Measurements from ENCODE around the gene SIGLEC6.
A peak's percentile ranks its signal among the peaks of the same experiment; 100 is the strongest.

Gene SIGLEC6

GRCh38 chr19:51531349-51532315 is at the start of gene SIGLEC6:
Gene SIGLEC6 (minus strand): TSS chr19:51531670. CDS start chr19:51531648, 22 bp downstream.
- no peak for DNase-seq

GRCh38 chr19:51576850-51577249 is 45.4 kb upstream of the SIGLEC6 start:
- no peak for DNase-seq

- DNase-seq, result no peak
These were observed 41.9 kb upstream of the SIGLEC6 start for GRCh38 chr19:51573331-51573730.

GRCh38 chr19:51572908-51573307 is 41.4 kb upstream of the SIGLEC6 start:
- DNase-seq, result no peak

GRCh38 chr19:51572410-51572809 is 40.9 kb upstream of the SIGLEC6 start:
- no peak for DNase-seq

GRCh38 chr19:51571599-51571998 is 40.1 kb upstream of the SIGLEC6 start:
- no peak for DNase-seq

- peak; percentile 82 for DNase-seq
These were observed 39.6 kb upstream of the SIGLEC6 start, which contains the start of gene ZNF175 for GRCh38 chr19:51570962-51571575. Gene ZNF175 (plus strand): TSS chr19:51571283. CDS start chr19:51573330, 2,047 bp downstream.

GRCh38 chr19:51568456-51568855 is 37.0 kb upstream of the SIGLEC6 start:
- no peak for DNase-seq

GRCh38 chr19:51567583-51567982 is 36.1 kb upstream of the SIGLEC6 start:
- DNase-seq, result no peak

GRCh38 chr19:51566489-51567100 is 35.1 kb upstream of the SIGLEC6 start:
- DNase-seq, result no peak

- DNase-seq, result no peak
These were observed 34.1 kb upstream of the SIGLEC6 start for GRCh38 chr19:51565583-51565982.

GRCh38 chr19:51564791-51565190 is 33.3 kb upstream of the SIGLEC6 start:
- DNase-seq, result no peak

- no peak for DNase-seq
These were observed 28.9 kb upstream of the SIGLEC6 start for GRCh38 chr19:51560339-51560738.

GRCh38 chr19:51559240-51559639 is 27.8 kb upstream of the SIGLEC6 start:
- DNase-seq, result no peak

- DNase-seq, result peak; percentile 27
These were observed 21.7 kb upstream of the SIGLEC6 start for GRCh38 chr19:51552996-51553725.

- DNase-seq, result no peak
These were observed 21.1 kb upstream of the SIGLEC6 start for GRCh38 chr19:51552608-51552995.

GRCh38 chr19:51551673-51552432 is 20.4 kb upstream of the SIGLEC6 start:
- DNase-seq, result no peak

GRCh38 chr19:51550848-51551672 is 19.6 kb upstream of the SIGLEC6 start:
- DNase-seq, result no peak

GRCh38 chr19:51549533-51550324 is 18.3 kb upstream of the SIGLEC6 start:
- DNase-seq, result no peak

GRCh38 chr19:51548891-51549305 is 17.4 kb upstream of the SIGLEC6 start:
- DNase-seq, result no peak
